MM.1S (cell line): ENCODE measurements around the gene KLHL2.

ENCODE experiments used
- CTCF ChIP-seq: fragments of 300-600 bp; sonication (generic); IDR thresholded peaks from 2 replicates; pipeline ENCODE4 v1.5.1; 2016; ENCODE audit warnings: antibody characterized with exemption, low read length, mixed read lengths
- EZH2phosphoT487 ChIP-seq: fragments of 300-600 bp; sonication (generic); IDR thresholded peaks from 2 replicates; pipeline ENCODE4 v1.6.1; 2018; ENCODE audit warnings: antibody characterized with exemption, low read length

- TF ChIP-seq CTCF (no peak), EZH2phosphoT487 (no peak)
Measured at GRCh38 chr4:165234766-165235165, 27.4 kb downstream of the KLHL2 start.
